Stomach (tissue), 4 donors: ENCODE data around the gene TTLL1.

ENCODE experiments used
- CTCF ChIP-seq, 7 experiments: fragments of 450-650 bp in 4 of 7; fragments of 200-600 bp in 3 of 7; sonication (generic) in 3 of 7; IDR thresholded peaks; one replicate each; pipeline ENCODE4 v1.5.1; 2016 to 2019; ENCODE audit warnings: antibody characterized with exemption in 7 of 7, control low read depth in 2 of 7, mild to moderate bottlenecking in 1 of 7
- EP300 ChIP-seq: sonication (generic); formaldehyde crosslinking; IDR thresholded peaks from one replicate; pipeline ENCODE4 v1.6.1; 2017; ENCODE audit warnings: antibody characterized with exemption
- POLR2AphosphoS5 ChIP-seq, 3 donors: sonication (generic); formaldehyde crosslinking; IDR thresholded peaks; one replicate each; pipeline ENCODE4 v1.6.1; 2016; ENCODE audit warnings: antibody characterized with exemption in 3 of 3

GRCh38 chr22:43039800-43040199 is 49.4 kb downstream of the TTLL1 start:
- no peak for TF ChIP-seq CTCF (IDR thresholded peaks at IDR 0.05)
- no peak for TF ChIP-seq POLR2AphosphoS5 (IDR thresholded peaks at IDR 0.05)
- TF ChIP-seq EP300 = no peak
